Activated naive CD8-positive, alpha-beta T cell treated with anti-CD3 and anti-CD28 coated beads for 36 hours (primary cell): ENCODE results near the gene MORN1. TPM values are rescaled to one million over a fixed set of nuclear protein-coding genes. Genes with fewer than 3 reads are reported as not detected.
"Not testable (repeated sequence)": the region's sequence is repeated elsewhere in the genome, so short reads cannot be mapped to it uniquely, and the experiment has no call there.

ENCODE experiments used
- DNase-seq: peaks from one replicate; pipeline ENCODE4 v3.0.0; 2021
- H3K27ac Mint-ChIP-seq: one replicate; pipeline ENCODE4 v1.8.0; 2022; ENCODE audit warnings: mild to moderate bottlenecking, moderate library complexity, mixed read lengths
- H3K27me3 Mint-ChIP-seq: one replicate; pipeline ENCODE4 v1.8.0; 2022; ENCODE audit warnings: mild to moderate bottlenecking, mixed read lengths
- H3K36me3 Mint-ChIP-seq: one replicate; pipeline ENCODE4 v1.8.0; 2021; ENCODE audit warnings: mild to moderate bottlenecking, mixed read lengths
- H3K4me1 Mint-ChIP-seq: one replicate; pipeline ENCODE4 v1.8.0; 2021; ENCODE audit warnings: mixed read lengths
- H3K4me3 Mint-ChIP-seq: one replicate; pipeline ENCODE4 v1.8.0; 2022; ENCODE audit warnings: mild to moderate bottlenecking, moderate library complexity, mixed read lengths
- H3K9me3 Mint-ChIP-seq: one replicate; pipeline ENCODE4 v1.8.0; 2022; ENCODE audit warnings: mixed read lengths
- total RNA-seq, 2 experiments: library from RNA; stranded (reverse); gene quantifications; one replicate each; pipeline ENCODE4 v1.2.3, GENCODE V29; 2021

The MORN1 gene
- total RNA-seq, 2 experiments from 2014 or later, result 6.8 to 7.8 TPM

DNA sequence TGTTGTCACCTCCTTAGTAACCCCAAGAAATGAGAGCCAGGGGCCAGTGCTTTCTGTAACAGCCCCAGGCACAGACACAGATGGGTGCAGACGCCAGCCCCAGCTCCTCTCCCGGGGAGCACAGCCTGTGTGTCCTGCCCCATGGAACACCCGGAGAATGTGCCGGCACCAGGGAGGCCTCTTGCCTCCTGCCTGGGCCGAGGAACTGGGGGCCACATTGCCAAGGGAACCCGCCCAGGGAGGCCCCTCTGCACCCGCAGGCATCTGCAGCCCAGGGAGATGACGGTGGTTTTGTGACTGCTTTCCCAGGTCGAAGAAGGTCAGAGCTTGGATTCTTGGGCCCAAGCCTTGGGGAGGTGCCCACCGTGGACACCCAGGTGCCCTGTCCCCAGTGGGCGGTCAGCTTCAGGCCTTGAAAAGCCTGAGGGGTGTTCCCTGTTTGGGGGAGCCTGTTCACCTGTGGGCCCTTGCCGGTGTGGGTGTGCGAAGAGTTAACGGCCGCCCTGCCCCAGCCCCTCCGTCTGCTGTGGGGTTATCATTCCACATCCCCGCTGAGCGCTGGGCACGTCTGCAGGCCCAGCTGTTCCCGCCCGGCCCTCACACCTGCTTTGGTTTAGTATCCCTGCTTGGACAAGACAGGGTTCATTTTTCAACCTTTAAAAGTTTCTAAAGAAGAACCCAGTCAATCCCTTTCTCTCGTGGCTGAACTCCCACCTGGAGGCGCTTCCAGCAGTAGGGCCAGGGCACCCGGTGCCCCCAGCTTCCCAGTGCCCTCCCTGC lies 62.5 kb downstream of the MORN1 start:
- Mint-ChIP-seq H3K27ac (no peak overlapping the region), H3K36me3 (no peaks in the 10 kb centered on the region), H3K27me3 (peaks cover 5% of the 10 kb centered on the region)

DNA sequence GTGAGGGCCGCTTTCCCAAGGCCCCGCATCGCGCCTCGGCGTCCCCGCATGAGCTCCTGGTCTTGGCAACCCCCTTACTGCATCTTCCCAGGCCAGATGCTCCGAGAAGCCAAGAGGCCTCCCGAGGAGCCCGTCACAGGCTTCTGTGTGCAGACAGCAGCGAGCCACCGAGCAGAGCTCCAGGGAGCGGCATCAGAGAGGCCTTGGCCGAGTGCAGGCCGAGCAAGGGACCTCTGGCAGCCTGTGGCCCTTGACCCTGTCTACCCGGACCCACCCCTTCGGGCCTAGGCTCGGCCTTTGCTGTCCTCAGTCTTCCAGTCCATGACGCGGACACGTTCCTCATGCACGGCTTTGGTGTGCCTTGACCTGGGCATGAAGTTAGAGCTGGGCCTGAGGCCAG lies 63.5 kb downstream of the MORN1 start:
- H3K4me1 Mint-ChIP-seq, result no peaks in the 10 kb centered on the region
- no peak overlapping the region for H3K27ac Mint-ChIP-seq
- H3K4me3 Mint-ChIP-seq, result no peak overlapping the region
- no peaks in the 10 kb centered on the region for H3K9me3 Mint-ChIP-seq
- H3K27me3 Mint-ChIP-seq, result peaks cover 5% of the 10 kb centered on the region
- H3K36me3 Mint-ChIP-seq, result no peaks in the 10 kb centered on the region
- DNase-seq, result no peak

More for the DNA sequence above, 62.5 kb downstream of the MORN1 start:
- no peak for DNase-seq
- Mint-ChIP-seq H3K4me3 (no peak overlapping the region), H3K9me3 (no peaks in the 10 kb centered on the region), H3K4me1 (no peaks in the 10 kb centered on the region)

GRCh38 chr1:2327162-2327561 lies 64.2 kb downstream of the MORN1 start:
- H3K27me3 Mint-ChIP-seq, H3K9me3 Mint-ChIP-seq, H3K36me3 Mint-ChIP-seq, H3K27ac Mint-ChIP-seq, H3K4me1 Mint-ChIP-seq, DNase-seq, H3K4me3 Mint-ChIP-seq: not testable (repeated sequence)

GRCh38 chr1:2326524-2326923 lies 64.8 kb downstream of the MORN1 start:
- H3K9me3 Mint-ChIP-seq, result no peaks in the 10 kb centered on the region
- DNase-seq, result no peak
- no peaks in the 10 kb centered on the region for H3K36me3 Mint-ChIP-seq
- H3K27ac Mint-ChIP-seq, result no peak overlapping the region
- H3K4me1 Mint-ChIP-seq, result no peaks in the 10 kb centered on the region
- H3K27me3 Mint-ChIP-seq, result peaks cover 5% of the 10 kb centered on the region
- H3K4me3 Mint-ChIP-seq, result no peak overlapping the region

- H3K27me3 Mint-ChIP-seq, result peaks cover 5% of the 10 kb centered on the region
- H3K4me1 Mint-ChIP-seq, result no peaks in the 10 kb centered on the region
These were observed 66.6 kb downstream of the MORN1 start for GRCh38 chr1:2324553-2325366.

GRCh38 chr1:2323451-2323974 lies 67.8 kb downstream of the MORN1 start:
- no peaks in the 10 kb centered on the region for H3K9me3 Mint-ChIP-seq
- peaks cover 5% of the 10 kb centered on the region for H3K27me3 Mint-ChIP-seq

More at GRCh38 chr1:2324553-2325366, 66.6 kb downstream of the MORN1 start:
- Mint-ChIP-seq H3K9me3 (no peaks in the 10 kb centered on the region), H3K27ac (no peak overlapping the region), H3K4me3 (no peak overlapping the region), H3K36me3 (no peaks in the 10 kb centered on the region)
- DNase-seq, result no peak

DNA sequence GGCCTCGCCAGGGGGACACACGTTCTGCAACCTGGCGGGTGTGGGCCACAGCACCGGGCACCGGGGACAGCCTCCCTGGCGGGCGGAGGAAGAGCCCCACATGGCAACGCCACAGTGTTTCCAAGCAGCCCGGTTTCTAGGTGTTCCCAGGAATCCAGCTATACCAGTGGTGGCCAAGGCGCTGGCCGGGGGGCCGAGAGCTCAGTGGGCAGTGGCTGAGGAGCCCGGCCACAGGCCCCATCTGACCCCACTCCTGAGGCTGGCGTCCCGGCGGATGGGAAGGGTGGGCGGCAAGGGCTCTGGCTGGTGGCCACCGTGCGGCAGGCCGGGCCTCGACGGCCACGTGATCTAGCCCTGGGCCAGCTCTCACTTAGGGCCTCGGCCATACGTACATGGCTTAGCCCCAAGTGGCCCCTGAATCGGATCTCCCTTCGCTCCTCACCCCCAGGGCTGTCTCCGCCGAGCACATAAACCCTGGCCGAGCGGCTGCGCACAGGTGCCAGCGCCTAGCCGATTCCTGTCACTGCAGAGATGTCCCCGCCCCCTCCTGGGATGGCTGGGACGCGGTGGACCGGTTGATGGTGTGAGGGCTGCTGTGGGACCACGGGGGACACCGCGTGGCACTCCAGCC lies 68.7 kb downstream of the MORN1 start:
- Mint-ChIP-seq H3K4me3 (no peak overlapping the region), H3K27ac (no peak overlapping the region), H3K36me3 (no peaks in the 10 kb centered on the region), H3K27me3 (peaks cover 5% of the 10 kb centered on the region), H3K9me3 (no peaks in the 10 kb centered on the region), H3K4me1 (peaks cover 2% of the 10 kb centered on the region)
- DNase-seq, result no peak

More at GRCh38 chr1:2323451-2323974, 67.8 kb downstream of the MORN1 start:
- Mint-ChIP-seq H3K27ac (no peak overlapping the region), H3K36me3 (no peaks in the 10 kb centered on the region), H3K4me1 (no peaks in the 10 kb centered on the region), H3K4me3 (no peak overlapping the region)
- no peak for DNase-seq

DNA sequence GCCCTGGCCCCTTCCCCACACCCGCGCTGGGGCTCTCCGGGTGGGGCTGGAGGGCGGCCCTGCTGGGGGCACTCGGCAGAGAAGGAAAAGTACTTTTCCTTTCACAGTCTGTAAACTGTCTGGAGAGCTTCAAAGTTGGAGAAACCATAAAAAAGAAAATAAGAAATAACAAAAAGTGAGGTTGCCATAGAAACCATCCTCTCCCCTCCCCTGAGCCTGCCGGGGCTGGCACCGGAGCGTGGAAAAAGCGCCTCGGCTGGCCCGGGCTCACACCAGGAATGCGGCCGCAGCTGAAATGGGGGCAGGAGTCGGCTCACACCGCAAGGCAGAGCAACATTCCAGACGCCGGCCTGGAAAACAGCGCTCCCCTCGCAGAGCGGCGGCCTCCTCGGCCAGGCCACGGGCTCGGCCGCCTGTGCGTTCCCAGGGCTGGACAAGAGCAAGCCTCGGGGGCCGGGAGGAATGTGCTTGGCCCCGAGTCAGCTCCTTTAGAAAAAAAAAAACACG lies 69.2 kb downstream of the MORN1 start:
- H3K36me3 Mint-ChIP-seq, result no peaks in the 10 kb centered on the region
- H3K27me3 Mint-ChIP-seq, result peaks cover 5% of the 10 kb centered on the region
- no peak overlapping the region for H3K27ac Mint-ChIP-seq
- peaks cover 3% of the 10 kb centered on the region for H3K4me1 Mint-ChIP-seq
- H3K9me3 Mint-ChIP-seq, result no peaks in the 10 kb centered on the region
- no peak for DNase-seq
- H3K4me3 Mint-ChIP-seq, result no peak overlapping the region

DNA sequence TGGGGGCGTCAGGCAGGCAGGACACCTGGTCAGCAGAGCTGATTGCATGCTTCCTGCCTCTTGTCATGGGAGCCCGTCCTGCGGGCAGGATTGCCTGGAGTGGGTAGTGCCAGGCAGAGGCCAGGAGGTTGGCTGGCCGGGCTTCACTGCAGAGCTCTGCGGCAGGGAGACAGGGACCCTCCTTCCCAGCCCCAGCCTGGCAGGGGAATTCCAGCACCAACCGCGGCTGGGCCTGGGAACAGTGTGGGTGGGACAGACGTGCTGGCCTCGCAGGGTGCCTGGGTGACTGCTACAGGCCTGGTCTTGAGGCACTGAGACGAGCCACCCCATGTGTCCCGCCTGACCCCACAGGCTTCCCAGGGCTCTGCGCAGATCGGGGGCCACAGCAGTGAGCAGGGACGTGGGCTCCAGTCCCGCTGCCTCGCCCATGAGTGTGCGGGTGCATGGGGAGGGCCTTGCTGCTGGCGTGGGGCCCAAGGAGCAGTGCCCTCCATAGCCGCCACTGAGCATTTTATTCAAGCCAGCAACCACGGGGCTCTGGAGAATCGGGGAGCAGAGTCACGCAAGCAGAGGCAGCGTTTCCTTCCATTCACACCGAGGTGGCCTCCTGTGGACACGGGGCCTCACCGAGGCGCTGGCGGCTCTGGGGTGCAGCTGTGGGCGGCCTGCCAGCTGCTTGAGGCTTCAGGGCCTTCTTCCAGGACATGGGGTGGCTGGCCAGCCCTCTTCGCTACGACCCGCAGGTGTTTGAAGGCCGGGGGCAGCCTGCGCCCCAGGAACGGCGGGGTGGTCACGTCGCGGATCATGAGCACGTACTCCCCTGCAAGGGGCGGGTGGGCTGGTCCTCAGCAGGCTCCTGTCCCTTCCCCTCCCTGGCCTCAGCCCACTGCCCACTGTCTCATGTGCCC lies 70.3 kb downstream of the MORN1 start:
- H3K9me3 Mint-ChIP-seq, result no peaks in the 10 kb centered on the region
- peaks cover 5% of the 10 kb centered on the region for H3K27me3 Mint-ChIP-seq
- H3K36me3 Mint-ChIP-seq, result no peaks in the 10 kb centered on the region
- H3K4me3 Mint-ChIP-seq, result no peak overlapping the region
- DNase-seq, result no peak
- no peak overlapping the region for H3K27ac Mint-ChIP-seq
- peaks cover 6% of the 10 kb centered on the region for H3K4me1 Mint-ChIP-seq

DNA sequence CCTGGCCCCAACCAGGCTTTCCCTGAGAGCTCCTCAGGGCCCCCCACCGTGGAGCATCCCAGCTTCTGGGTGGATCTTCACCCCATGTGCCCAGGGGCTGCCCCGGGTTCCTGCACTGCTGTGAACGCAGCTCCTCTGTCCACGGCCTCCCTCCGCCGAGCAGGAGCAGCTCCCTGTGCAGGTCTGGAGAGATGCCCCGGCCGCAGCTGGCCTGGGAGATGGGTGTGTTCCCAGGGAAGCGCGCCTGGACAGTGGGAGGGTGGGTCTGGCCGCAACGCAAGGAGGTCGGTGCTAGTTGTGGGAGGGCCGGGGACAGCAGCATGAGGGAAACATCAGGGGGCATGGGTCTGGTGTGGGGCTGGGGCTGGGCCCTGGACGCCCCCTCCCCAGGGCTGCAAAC lies 71.3 kb downstream of the MORN1 start:
- H3K9me3 Mint-ChIP-seq, result no peaks in the 10 kb centered on the region
- DNase-seq, result no peak
- H3K27me3 Mint-ChIP-seq, result peaks cover 2% of the 10 kb centered on the region
- no peak overlapping the region for H3K4me3 Mint-ChIP-seq
- H3K27ac Mint-ChIP-seq, result no peak overlapping the region
- no peaks in the 10 kb centered on the region for H3K36me3 Mint-ChIP-seq
- H3K4me1 Mint-ChIP-seq, result peaks cover 6% of the 10 kb centered on the region

DNA sequence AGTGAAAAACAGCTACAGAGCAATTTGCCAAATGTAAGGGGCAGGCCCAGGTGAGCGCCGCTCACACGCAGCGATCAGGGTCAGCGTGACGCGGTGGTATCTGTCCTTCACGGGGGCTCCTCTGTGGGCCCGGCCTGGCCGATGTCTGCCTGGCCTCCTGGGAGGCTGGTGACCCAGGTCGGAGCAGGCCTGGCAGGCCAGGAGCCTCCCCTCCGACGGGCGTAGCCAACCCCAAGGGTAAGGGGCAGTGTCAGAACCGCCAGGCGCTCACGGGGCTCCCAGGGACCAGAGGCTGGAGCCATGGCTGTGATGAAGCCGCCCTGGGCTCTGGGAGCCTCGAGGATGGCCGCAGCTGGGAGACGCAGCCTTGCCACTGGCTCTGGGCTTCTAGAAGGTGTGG lies 72.1 kb downstream of the MORN1 start:
- no peak overlapping the region for H3K27ac Mint-ChIP-seq
- H3K4me3 Mint-ChIP-seq, result no peak overlapping the region
- H3K36me3 Mint-ChIP-seq, result no peaks in the 10 kb centered on the region

GRCh38 chr1:2318314-2319278 lies 72.8 kb downstream of the MORN1 start:
- Mint-ChIP-seq H3K4me1 (peaks cover 6% of the 10 kb centered on the region), H3K4me3 (no peak overlapping the region), H3K27ac (no peak overlapping the region), H3K36me3 (no peaks in the 10 kb centered on the region), H3K9me3 (no peaks in the 10 kb centered on the region), H3K27me3 (no peaks in the 10 kb centered on the region)
- no peak for DNase-seq

More for the DNA sequence above, 72.1 kb downstream of the MORN1 start:
- Mint-ChIP-seq H3K27me3 (no peaks in the 10 kb centered on the region), H3K4me1 (peaks cover 6% of the 10 kb centered on the region), H3K9me3 (no peaks in the 10 kb centered on the region)
- DNase-seq, result no peak
